Measurements from ENCODE around the gene S100G.

Gene S100G

GRCh38 chrX:16662402-16662801 is 12.4 kb downstream of the S100G start:
- Histone ChIP-seq H3K4me3 (ENCODE audit: low read depth in 1 of 2, low read length in 1 of 2) (no peak overlapping the region), H3K27ac (no peak overlapping the region), H3K9me3 (no peaks in the 10 kb centered on the region), H3K27me3 (no peaks in the 10 kb centered on the region), H3K4me1 (ENCODE audit: control insufficient read depth in 1 of 2, insufficient read depth in 1 of 2, low read depth in 1 of 2, low read length in 1 of 2) (no peaks in the 10 kb centered on the region), H3K36me3 (no peaks in the 10 kb centered on the region)
- TF ChIP-seq, protein P1, sequence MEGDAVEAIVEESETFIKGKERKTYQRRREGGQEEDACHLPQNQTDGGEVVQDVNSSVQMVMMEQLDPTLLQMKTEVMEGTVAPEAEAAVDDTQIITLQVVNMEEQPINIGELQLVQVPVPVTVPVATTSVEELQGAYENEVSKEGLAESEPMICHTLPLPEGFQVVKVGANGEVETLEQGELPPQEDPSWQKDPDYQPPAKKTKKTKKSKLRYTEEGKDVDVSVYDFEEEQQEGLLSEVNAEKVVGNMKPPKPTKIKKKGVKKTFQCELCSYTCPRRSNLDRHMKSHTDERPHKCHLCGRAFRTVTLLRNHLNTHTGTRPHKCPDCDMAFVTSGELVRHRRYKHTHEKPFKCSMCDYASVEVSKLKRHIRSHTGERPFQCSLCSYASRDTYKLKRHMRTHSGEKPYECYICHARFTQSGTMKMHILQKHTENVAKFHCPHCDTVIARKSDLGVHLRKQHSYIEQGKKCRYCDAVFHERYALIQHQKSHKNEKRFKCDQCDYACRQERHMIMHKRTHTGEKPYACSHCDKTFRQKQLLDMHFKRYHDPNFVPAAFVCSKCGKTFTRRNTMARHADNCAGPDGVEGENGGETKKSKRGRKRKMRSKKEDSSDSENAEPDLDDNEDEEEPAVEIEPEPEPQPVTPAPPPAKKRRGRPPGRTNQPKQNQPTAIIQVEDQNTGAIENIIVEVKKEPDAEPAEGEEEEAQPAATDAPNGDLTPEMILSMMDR (IDR thresholded peaks at IDR 0.05), result no peak

- Histone ChIP-seq H3K27ac (no peak overlapping the region), H3K4me1 (ENCODE audit: control insufficient read depth in 1 of 2, insufficient read depth in 1 of 2, low read depth in 1 of 2, low read length in 1 of 2) (no peaks in the 10 kb centered on the region), H3K27me3 (no peaks in the 10 kb centered on the region), H3K9me3 (no peaks in the 10 kb centered on the region), H3K4me3 (ENCODE audit: low read depth in 1 of 2, low read length in 1 of 2) (no peak overlapping the region), H3K36me3 (no peaks in the 10 kb centered on the region)
- TF ChIP-seq, protein P1 (IDR thresholded peaks at IDR 0.05), result no peak
Measured at GRCh38 chrX:16664074-16664473, 14.1 kb downstream of the S100G start.

DNA sequence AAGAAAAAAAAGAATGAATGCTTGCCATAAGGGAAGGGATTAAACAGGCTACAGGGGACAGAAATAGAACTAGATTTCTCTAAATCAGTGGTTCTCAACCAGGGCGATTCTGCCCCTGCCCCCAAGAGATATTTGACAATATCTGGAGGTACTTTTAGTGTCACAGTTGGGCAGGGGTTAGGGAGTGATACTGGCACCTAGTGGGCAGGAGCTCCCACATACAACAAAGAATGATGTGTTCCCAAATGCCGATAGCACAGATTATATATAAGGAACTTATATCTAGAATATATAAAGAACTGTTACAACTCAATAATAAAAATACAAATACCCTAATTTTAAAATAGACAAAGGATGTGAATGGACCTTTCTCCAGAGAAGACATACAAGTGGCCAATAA is 14.7 kb downstream of the S100G start:
- H3K27ac ChIP-seq, result no peak overlapping the region
- H3K4me3 ChIP-seq (ENCODE audit: low read depth in 1 of 2, low read length in 1 of 2), result no peak overlapping the region
- no peaks in the 10 kb centered on the region for H3K9me3 ChIP-seq
- no peaks in the 10 kb centered on the region for H3K4me1 ChIP-seq (ENCODE audit: control insufficient read depth in 1 of 2, insufficient read depth in 1 of 2, low read depth in 1 of 2, low read length in 1 of 2)
- H3K36me3 ChIP-seq, result no peaks in the 10 kb centered on the region
- TF ChIP-seq, protein P1 (IDR thresholded peaks at IDR 0.05), result no peak
- no peaks in the 10 kb centered on the region for H3K27me3 ChIP-seq

DNA sequence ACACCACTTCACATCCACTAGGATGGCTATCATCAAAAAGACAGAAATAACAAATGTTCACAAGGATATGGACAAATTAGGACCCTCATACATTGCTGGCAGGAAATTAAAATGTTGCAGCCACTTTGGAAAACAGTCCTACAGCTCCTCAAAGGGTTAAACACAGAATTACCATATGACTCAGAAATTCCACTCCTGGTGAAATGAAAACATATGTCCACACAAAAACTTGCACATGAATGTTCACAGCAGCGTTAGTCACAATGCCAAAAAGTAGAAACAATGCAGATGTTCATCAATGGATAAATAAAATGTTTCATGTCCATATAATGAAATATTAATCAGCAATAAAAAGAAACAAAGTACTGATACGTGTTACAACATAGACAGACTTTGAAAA is 15.1 kb downstream of the S100G start:
- Histone ChIP-seq H3K36me3 (no peaks in the 10 kb centered on the region), H3K4me3 (ENCODE audit: low read depth in 1 of 2, low read length in 1 of 2) (no peak overlapping the region), H3K27me3 (no peaks in the 10 kb centered on the region), H3K4me1 (ENCODE audit: control insufficient read depth in 1 of 2, insufficient read depth in 1 of 2, low read depth in 1 of 2, low read length in 1 of 2) (no peaks in the 10 kb centered on the region), H3K27ac (no peak overlapping the region), H3K9me3 (no peaks in the 10 kb centered on the region)
- TF ChIP-seq, protein P1 (IDR thresholded peaks at IDR 0.05), result no peak

- Histone ChIP-seq H3K27me3 (no peaks in the 10 kb centered on the region), H3K4me3 (ENCODE audit: low read depth in 1 of 2, low read length in 1 of 2) (no peak overlapping the region), H3K4me1 (ENCODE audit: control insufficient read depth in 1 of 2, insufficient read depth in 1 of 2, low read depth in 1 of 2, low read length in 1 of 2) (no peaks in the 10 kb centered on the region), H3K9me3 (no peaks in the 10 kb centered on the region), H3K36me3 (no peaks in the 10 kb centered on the region), H3K27ac (no peak overlapping the region)
- TF ChIP-seq, protein P1 (IDR thresholded peaks at IDR 0.05), result no peak
Measured at GRCh38 chrX:16666541-16666940, 16.6 kb downstream of the S100G start.

DNA sequence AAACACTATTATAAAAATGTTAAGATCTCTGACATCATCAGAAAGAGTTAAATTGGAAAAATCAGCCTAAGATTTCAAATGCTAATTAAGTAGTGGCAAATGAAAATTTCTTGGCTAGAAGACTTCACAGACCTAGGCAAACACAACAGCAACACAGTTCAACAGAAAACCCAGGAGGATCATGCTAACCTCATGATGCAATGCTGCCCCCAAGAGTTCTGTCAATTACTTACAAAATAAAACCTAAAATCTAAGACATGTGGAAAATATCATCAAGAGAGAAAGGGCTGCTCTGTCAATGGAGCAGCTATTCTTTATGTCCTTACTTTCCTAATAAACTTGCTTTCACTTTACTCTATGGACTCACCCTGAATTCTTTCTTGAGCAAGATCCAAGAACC is 21.0 kb downstream of the S100G start:
- H3K27ac ChIP-seq, result no peak overlapping the region
- H3K36me3 ChIP-seq, result no peaks in the 10 kb centered on the region
- H3K4me1 ChIP-seq (ENCODE audit: control insufficient read depth in 1 of 2, insufficient read depth in 1 of 2, low read depth in 1 of 2, low read length in 1 of 2), result no peaks in the 10 kb centered on the region
- TF ChIP-seq, protein P1 (IDR thresholded peaks at IDR 0.05), result no peak
- H3K4me3 ChIP-seq (ENCODE audit: low read depth in 1 of 2, low read length in 1 of 2), result no peak overlapping the region
- no peaks in the 10 kb centered on the region for H3K27me3 ChIP-seq
- no peaks in the 10 kb centered on the region for H3K9me3 ChIP-seq
